Aorta (tissue), 5 donors: ENCODE results near the gene EGF. TPM values are rescaled to one million over a fixed set of nuclear protein-coding genes. Genes with fewer than 3 reads are reported as not detected.
"Not testable (repeated sequence)": the region's sequence is repeated elsewhere in the genome, so short reads cannot be mapped to it uniquely, and the experiment has no call there.

Source experiments
- ATAC-seq: fragments of 200-7000 bp; cut with Tn5 transposase; one replicate; pipeline ENCODE4 v1.9.1; 2022; ENCODE audit warnings: moderate library complexity; ENCODE audit not compliant: low FRiP score
- DNase-seq, 2 donors: peaks; one replicate each; pipeline ENCODE4 v3.0.0-alpha.2; 2020
- H3K27ac ChIP-seq, 2 donors: one replicate each; pipeline ENCODE4 v1.5.1; 2013; ENCODE audit warnings: low read length in 2 of 2, mild to moderate bottlenecking in 2 of 2, moderate library complexity in 2 of 2, control low read depth in 1 of 2, inconsistent platforms in 1 of 2, low read depth in 1 of 2
- H3K27me3 ChIP-seq, 2 donors: one replicate each; pipeline ENCODE4 v1.6.1; 2013; ENCODE audit warnings: control low read depth in 1 of 2, low read length in 1 of 2, mild to moderate bottlenecking in 1 of 2, moderate library complexity in 1 of 2; ENCODE audit not compliant: insufficient read depth in 2 of 2, control insufficient read depth in 1 of 2
- H3K36me3 ChIP-seq, 2 donors: one replicate each; pipeline ENCODE4 v1.6.1; 2013; ENCODE audit warnings: control low read depth in 1 of 2, low read length in 1 of 2, mild to moderate bottlenecking in 1 of 2; ENCODE audit not compliant: insufficient read depth in 2 of 2, control insufficient read depth in 1 of 2
- H3K4me1 ChIP-seq, 2 donors: one replicate each; pipeline ENCODE4 v1.6.1; 2013; ENCODE audit warnings: low read length in 2 of 2, control low read depth in 1 of 2, mild to moderate bottlenecking in 1 of 2, moderate library complexity in 1 of 2; ENCODE audit not compliant: insufficient read depth in 2 of 2, control insufficient read depth in 1 of 2
- H3K4me3 ChIP-seq, 2 donors: one replicate each; pipeline ENCODE4 v1.5.1; 2013; ENCODE audit warnings: low read length in 2 of 2, control low read depth in 1 of 2, mild to moderate bottlenecking in 1 of 2
- H3K9me3 ChIP-seq: one replicate; pipeline ENCODE4 v1.6.1; 2013; ENCODE audit warnings: mild to moderate bottlenecking, low read length; ENCODE audit not compliant: control insufficient read depth
- WGBS, 2 donors: extraction: QIAGEN DNeasy Blood & Tissue Kit; methylation state at CpG; one replicate each; pipeline ENCODE4 v1.1.7; 2013; 5-methylcytosine and 5-hydroxymethylcytosine counted together
- intact Hi-C, 2 donors: fragments of 100-400 bp; cut with DNase I; formaldehyde crosslinking; loops; one replicate each; pipeline versions ENCODE4 v1.14.2 to v1.15.0; 2022
- polyA plus RNA-seq, 2 donors: library from polyadenylated mRNA; stranded (reverse); fragments of 200-250 nt; gene quantifications; one replicate each; pipeline ENCODE4 v1.2.3, GENCODE V29; 2013
- total RNA-seq, 2 donors: library from RNA; stranded (reverse); fragmentation: NEBNext Ultra II Directional; extraction: Animal tissue kit (Norgen Biotek cat#: 25700); gene quantifications; one replicate each; pipeline ENCODE4 v1.2.1, GENCODE V29; 2021
- donor health status: healthy with polysubstance abuse.
- donor health status: Bipolar disorder and iron deficiency.
- donor health status: DM: no; HTN: no; CAD: no.
- donor health status: DM: no; HTN: no; CAD: no.
- donor health status: DM: yes; HTN: yes; CAD: no.

The EGF gene
- total and polyA plus RNA-seq, 4 donors: 0.29 to 3.4 (median 0.54) TPM; not detected in 1

- Histone ChIP-seq H3K36me3 (no peaks in the 10 kb centered on the region), H3K4me3 (no peak overlapping the region), H3K27me3 (no peaks in the 10 kb centered on the region), H3K9me3 (no peaks in the 10 kb centered on the region), H3K4me1 (no peaks in the 10 kb centered on the region), H3K27ac (no peak overlapping the region)
- ATAC-seq: no peak
- intact Hi-C loops: no loop called here
- DNase-seq: no peak
Observed at GRCh38 chr4:109930464-109930863, 17.8 kb downstream of the EGF start.

GRCh38 chr4:109930872-109931271 lies 18.2 kb downstream of the EGF start:
- H3K9me3 ChIP-seq: no peaks in the 10 kb centered on the region
- intact Hi-C loops: no loop called here
- H3K4me1 ChIP-seq: no peaks in the 10 kb centered on the region
- H3K36me3 ChIP-seq: no peaks in the 10 kb centered on the region
- no peak overlapping the region for H3K27ac ChIP-seq
- H3K27me3 ChIP-seq: no peaks in the 10 kb centered on the region
- no peak overlapping the region for H3K4me3 ChIP-seq
- DNase-seq: no peak
- ATAC-seq: no peak

GRCh38 chr4:109931318-109931717 lies 18.6 kb downstream of the EGF start:
- Histone ChIP-seq H3K27ac (no peak overlapping the region), H3K9me3 (no peaks in the 10 kb centered on the region), H3K4me3 (no peak overlapping the region), H3K4me1 (no peaks in the 10 kb centered on the region), H3K27me3 (no peaks in the 10 kb centered on the region), H3K36me3 (no peaks in the 10 kb centered on the region)
- no peak for ATAC-seq
- WGBS, 2 donors: 66 to 75% methylated on average over 4 of the region's 4 CpGs
- intact Hi-C loops: no loop called here
- no peak for DNase-seq

- H3K4me3 ChIP-seq, intact Hi-C loops, H3K4me1 ChIP-seq, H3K9me3 ChIP-seq, H3K27me3 ChIP-seq, H3K36me3 ChIP-seq, DNase-seq, ATAC-seq, H3K27ac ChIP-seq: not testable (repeated sequence)
- WGBS, 2 donors: 92 to 93% methylated on average over 3 of the region's 3 CpGs
Observed at GRCh38 chr4:109937352-109937751, 24.7 kb downstream of the EGF start.

GRCh38 chr4:109939190-109939589 lies 26.5 kb downstream of the EGF start:
- DNase-seq (no peak), ATAC-seq (no peak)
- Histone ChIP-seq H3K4me1 (no peaks in the 10 kb centered on the region), H3K27me3 (no peaks in the 10 kb centered on the region), H3K27ac (no peak overlapping the region), H3K36me3 (no peaks in the 10 kb centered on the region), H3K4me3 (no peak overlapping the region), H3K9me3 (peaks cover 2% of the 10 kb centered on the region)
- intact Hi-C loops: no loop called here
- 89 to 90% methylated on average over 7 of the region's 7 CpGs for WGBS, 2 donors

- ATAC-seq: no peak
- Histone ChIP-seq H3K4me3 (no peak overlapping the region), H3K4me1 (no peaks in the 10 kb centered on the region), H3K27ac (no peak overlapping the region), H3K27me3 (no peaks in the 10 kb centered on the region), H3K36me3 (no peaks in the 10 kb centered on the region), H3K9me3 (peaks cover 2% of the 10 kb centered on the region)
- no peak for DNase-seq
- intact Hi-C loops: no loop called here
- WGBS, 2 donors: 54 to 63% methylated on average over 4 of the region's 4 CpGs
Observed at GRCh38 chr4:109942292-109942926, 29.7 kb downstream of the EGF start.

GRCh38 chr4:109943745-109944144 lies 31.1 kb downstream of the EGF start:
- peaks cover 1% of the 10 kb centered on the region for H3K9me3 ChIP-seq

GRCh38 chr4:109944591-109944990 lies 31.9 kb downstream of the EGF start:
- intact Hi-C loops: no loop called here
- no peaks in the 10 kb centered on the region for H3K9me3 ChIP-seq

More at GRCh38 chr4:109943745-109944144, 31.1 kb downstream of the EGF start:
- Histone ChIP-seq H3K27ac (no peak overlapping the region), H3K36me3 (no peaks in the 10 kb centered on the region), H3K27me3 (no peaks in the 10 kb centered on the region), H3K4me1 (no peaks in the 10 kb centered on the region), H3K4me3 (no peak overlapping the region)
- WGBS, 2 donors: 81 to 82% methylated on average over 2 of the region's 2 CpGs
- intact Hi-C loops: no loop called here
- DNase-seq: no peak
- ATAC-seq: no peak

GRCh38 chr4:109945056-109945455 lies 32.4 kb downstream of the EGF start:
- no peaks in the 10 kb centered on the region for H3K9me3 ChIP-seq

More at GRCh38 chr4:109944591-109944990, 31.9 kb downstream of the EGF start:
- no peaks in the 10 kb centered on the region for H3K4me1 ChIP-seq
- H3K36me3 ChIP-seq: no peaks in the 10 kb centered on the region
- no peaks in the 10 kb centered on the region for H3K27me3 ChIP-seq
- no peak overlapping the region for H3K27ac ChIP-seq
- ATAC-seq (no peak), DNase-seq (no peak)
- H3K4me3 ChIP-seq: no peak overlapping the region
- 77 to 87% methylated on average over 2 of the region's 2 CpGs for WGBS, 2 donors

More at GRCh38 chr4:109945056-109945455, 32.4 kb downstream of the EGF start:
- Histone ChIP-seq H3K27me3 (no peaks in the 10 kb centered on the region), H3K4me3 (no peak overlapping the region), H3K4me1 (no peaks in the 10 kb centered on the region), H3K36me3 (no peaks in the 10 kb centered on the region), H3K27ac (no peak overlapping the region)
- WGBS, 2 donors: 66 to 95% methylated on average over 4 of the region's 4 CpGs
- intact Hi-C loops: no loop called here
- ATAC-seq: no peak
- no peak for DNase-seq
